Activated CD4-positive, alpha-beta T cell treated with anti-CD3 and anti-CD28 coated beads, Interleukin-2, amount 10 ng/mL, durations not matched to agents 24 days and 14 days (primary cell): ENCODE data around the gene CPED1. TPM values are rescaled to one million over a fixed set of nuclear protein-coding genes. Genes with fewer than 3 reads are reported as not detected.

Experiments used
- DNase-seq: peaks from one replicate; pipeline ENCODE4 v3.0.0; 2022
- H3K27ac Mint-ChIP-seq: one replicate; pipeline ENCODE4 v1.8.0; 2022; ENCODE audit warnings: mild to moderate bottlenecking, mixed read lengths
- H3K27me3 Mint-ChIP-seq: one replicate; pipeline ENCODE4 v1.8.0; 2022; ENCODE audit warnings: mixed read lengths
- H3K36me3 Mint-ChIP-seq: one replicate; pipeline ENCODE4 v1.8.0; 2022; ENCODE audit warnings: low read depth, mild to moderate bottlenecking, mixed read lengths
- H3K4me1 Mint-ChIP-seq: one replicate; pipeline ENCODE4 v1.8.0; 2021; ENCODE audit warnings: mixed read lengths
- H3K4me3 Mint-ChIP-seq: one replicate; pipeline ENCODE4 v1.8.0; 2022; ENCODE audit warnings: mild to moderate bottlenecking, moderate library complexity, mixed read lengths
- H3K9me3 Mint-ChIP-seq: one replicate; pipeline ENCODE4 v1.8.0; 2021; ENCODE audit warnings: mixed read lengths
- intact Hi-C: fragments of 100-400 bp; cut with micrococcal nuclease; formaldehyde crosslinking; loops from one replicate; pipeline ENCODE4 v1.15.1; 2023
- total RNA-seq: library from RNA; stranded (reverse); gene quantifications from 2 replicates; pipeline ENCODE4 v1.2.3, GENCODE V29; 2022

CPED1 gene
- total RNA-seq, 1 donor from 2014 or later: not detected

DNA sequence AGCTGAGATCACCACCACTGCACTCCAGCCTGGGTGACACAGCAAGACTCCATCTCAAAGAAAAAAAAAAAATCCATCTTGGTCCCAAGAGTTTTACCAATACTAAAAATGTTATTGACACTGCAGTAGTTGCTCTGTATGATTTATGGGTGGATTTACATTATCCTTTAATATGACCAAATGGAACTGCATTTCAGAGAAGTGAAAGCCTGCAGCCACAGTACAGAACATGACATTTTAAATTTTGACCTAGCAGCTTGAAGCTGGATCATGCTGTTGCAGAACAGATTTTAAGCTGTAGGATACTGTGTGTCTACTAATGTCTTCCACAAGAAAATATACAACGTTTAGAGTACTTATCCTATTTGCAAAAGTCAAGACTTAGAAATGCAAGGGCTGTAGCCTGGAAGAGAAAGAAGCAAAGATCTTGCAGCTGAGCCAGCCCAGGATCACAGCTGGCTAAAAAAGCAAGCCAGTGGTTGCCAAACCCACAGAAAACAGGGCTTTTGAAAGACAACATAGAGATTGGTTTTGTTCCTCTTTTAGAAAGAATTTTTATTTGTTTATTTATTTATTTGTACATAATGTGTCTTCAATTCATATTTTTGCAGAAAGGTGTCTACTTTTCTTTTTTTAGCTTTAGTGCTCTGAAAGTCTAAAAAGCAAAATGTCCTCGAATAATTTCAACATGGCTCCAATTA lies 285.1 kb downstream of the CPED1 start:
- Mint-ChIP-seq H3K4me1 (peaks cover 20% of the 10 kb centered on the region), H3K27me3 (peaks cover 20% of the 10 kb centered on the region), H3K4me3 (no peak overlapping the region), H3K36me3 (no peaks in the 10 kb centered on the region), H3K9me3 (peaks cover 4% of the 10 kb centered on the region), H3K27ac (no peak overlapping the region)
- DNase-seq: no peak
- intact Hi-C loops: no loop called here

GRCh38 chr7:121274467-121274866 lies 286.0 kb downstream of the CPED1 start:
- H3K9me3 Mint-ChIP-seq: peaks cover 4% of the 10 kb centered on the region
- intact Hi-C loops: no loop called here
- H3K4me3 Mint-ChIP-seq: no peak overlapping the region
- H3K36me3 Mint-ChIP-seq: no peaks in the 10 kb centered on the region
- peaks cover 19% of the 10 kb centered on the region for H3K27me3 Mint-ChIP-seq
- H3K27ac Mint-ChIP-seq: no peak overlapping the region
- peaks cover 25% of the 10 kb centered on the region for H3K4me1 Mint-ChIP-seq
- no peak for DNase-seq

- H3K4me3 Mint-ChIP-seq: no peak overlapping the region
- H3K27ac Mint-ChIP-seq: no peak overlapping the region
- intact Hi-C loops: loop anchor here (5.0 kb wide), 2 partner anchors 62 to 122 kb away; partner anchors contain the start of gene FAM3C
These were observed 286.7 kb downstream of the CPED1 start for GRCh38 chr7:121275204-121275603.

DNA sequence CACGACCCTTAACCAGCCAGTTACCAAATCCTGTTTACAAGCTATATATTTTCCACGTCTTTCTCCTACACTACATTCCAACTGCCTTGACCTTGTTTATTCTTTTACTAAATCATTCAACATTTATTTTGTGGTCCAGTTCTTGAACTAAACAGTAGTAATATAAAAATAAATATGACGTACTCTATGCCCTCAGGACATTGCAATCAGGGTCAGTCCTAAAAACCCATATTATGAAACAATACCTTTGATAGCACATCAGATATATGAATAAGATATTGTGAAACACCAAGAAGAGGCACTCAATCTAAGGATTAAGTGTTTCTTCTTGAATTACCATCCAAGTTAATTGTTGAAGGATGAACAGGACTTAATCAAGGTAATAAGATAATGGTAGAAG lies 287.8 kb downstream of the CPED1 start:
- peaks cover 1% of the 10 kb centered on the region for H3K9me3 Mint-ChIP-seq
- H3K27me3 Mint-ChIP-seq: peaks cover 19% of the 10 kb centered on the region
- peaks cover 25% of the 10 kb centered on the region for H3K4me1 Mint-ChIP-seq
- no peak for DNase-seq
- no peak overlapping the region for H3K4me3 Mint-ChIP-seq
- intact Hi-C loops: loop anchor here (5.0 kb wide), 2 partner anchors 61 to 121 kb away; partner anchors contain the start of gene FAM3C
- H3K36me3 Mint-ChIP-seq: no peaks in the 10 kb centered on the region
- no peak overlapping the region for H3K27ac Mint-ChIP-seq

More at GRCh38 chr7:121275204-121275603, 286.7 kb downstream of the CPED1 start:
- no peaks in the 10 kb centered on the region for H3K36me3 Mint-ChIP-seq
- peaks cover 19% of the 10 kb centered on the region for H3K27me3 Mint-ChIP-seq
- DNase-seq: no peak
- peaks cover 4% of the 10 kb centered on the region for H3K9me3 Mint-ChIP-seq
- peaks cover 28% of the 10 kb centered on the region for H3K4me1 Mint-ChIP-seq

DNA sequence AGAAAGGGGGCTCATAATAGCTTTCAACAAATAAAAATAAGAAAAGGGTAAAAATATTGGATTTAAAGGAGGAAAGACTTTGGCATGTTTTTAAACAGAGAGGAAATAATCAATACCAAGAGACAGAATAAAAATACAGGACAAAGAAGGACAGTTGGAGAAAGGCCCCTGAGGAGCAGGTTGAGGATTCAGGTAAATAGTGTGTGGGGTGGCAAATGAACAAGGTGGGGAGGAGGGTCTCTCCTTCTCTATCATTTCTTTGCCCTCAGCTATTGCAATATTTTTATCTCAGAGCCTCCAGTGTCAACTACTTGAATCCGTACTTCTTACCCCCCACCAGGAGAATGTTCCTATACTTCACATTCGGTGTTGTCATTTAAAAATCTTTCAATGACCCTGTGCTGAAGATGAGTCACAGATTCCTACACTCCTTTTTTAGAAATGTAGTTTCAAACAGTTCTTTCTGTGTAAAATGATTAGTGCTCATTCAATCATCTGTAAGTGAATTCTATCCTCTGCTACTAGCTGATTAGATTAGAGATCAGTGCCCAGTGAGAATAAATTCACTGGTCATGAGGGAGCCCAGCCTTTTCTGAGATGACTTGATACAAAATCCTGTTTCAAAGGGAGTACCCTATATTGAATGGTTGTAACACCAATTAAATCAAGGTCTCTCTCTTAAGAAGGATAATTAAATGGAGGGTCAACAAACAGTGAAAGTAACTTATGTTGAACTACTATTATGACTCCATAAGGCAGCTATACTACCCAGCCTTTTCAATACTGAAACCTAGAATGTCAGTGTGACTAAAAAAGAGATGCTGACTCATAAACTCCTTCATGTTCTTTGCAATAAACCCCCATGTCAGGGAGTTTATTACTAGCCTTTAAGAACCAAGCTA lies 289.9 kb downstream of the CPED1 start:
- Mint-ChIP-seq H3K9me3 (no peaks in the 10 kb centered on the region), H3K27ac (peak overlapping the region; percentile 70)

GRCh38 chr7:121279060-121279620 lies 290.6 kb downstream of the CPED1 start:
- peaks cover 5% of the 10 kb centered on the region for H3K9me3 Mint-ChIP-seq
- peak overlapping the region; percentile 24 for H3K4me3 Mint-ChIP-seq
- peaks cover 19% of the 10 kb centered on the region for H3K4me1 Mint-ChIP-seq
- H3K27me3 Mint-ChIP-seq: peaks cover 16% of the 10 kb centered on the region
- no peak for DNase-seq
- H3K27ac Mint-ChIP-seq: peak overlapping the region; percentile 43
- intact Hi-C loops: loop anchor here (1.0 to 5.0 kb wide), 6 partner anchors 8 to 328 kb away; partner anchors contain the start of genes FAM3C and ING3
- H3K36me3 Mint-ChIP-seq: no peaks in the 10 kb centered on the region

More for the DNA sequence above, 289.9 kb downstream of the CPED1 start:
- peaks cover 19% of the 10 kb centered on the region for H3K4me1 Mint-ChIP-seq
- H3K36me3 Mint-ChIP-seq: no peaks in the 10 kb centered on the region
- peaks cover 18% of the 10 kb centered on the region for H3K27me3 Mint-ChIP-seq
- intact Hi-C loops: loop anchor here (1.0 to 5.0 kb wide), 9 partner anchors 9 to 328 kb away; partner anchors contain the start of genes FAM3C and ING3
- DNase-seq: no peak
- H3K4me3 Mint-ChIP-seq: peak overlapping the region; percentile 29

DNA sequence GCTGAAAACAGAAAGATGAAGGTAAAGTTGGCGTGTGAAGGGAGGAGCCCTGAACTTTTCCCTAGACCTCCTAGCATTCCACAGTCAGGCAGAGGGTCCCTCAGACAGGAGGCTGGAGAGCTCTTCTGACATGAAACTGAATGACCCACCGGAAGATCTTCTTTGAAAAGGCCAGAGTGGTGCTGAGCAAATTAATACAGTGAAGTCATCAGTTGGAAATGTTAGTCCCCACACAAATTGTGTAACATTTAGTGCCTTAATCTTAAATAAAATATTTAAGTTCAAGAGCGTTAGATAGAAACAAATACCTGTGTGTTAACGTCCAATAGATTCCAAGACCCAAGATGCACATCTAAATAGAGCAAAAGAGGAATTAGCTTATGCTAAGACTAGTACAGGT lies 291.3 kb downstream of the CPED1 start:
- intact Hi-C loops: loop anchor here (1.0 to 5.0 kb wide), 6 partner anchors 7 to 329 kb away; partner anchors contain the start of genes FAM3C and ING3
- no peak overlapping the region for H3K4me3 Mint-ChIP-seq

DNA sequence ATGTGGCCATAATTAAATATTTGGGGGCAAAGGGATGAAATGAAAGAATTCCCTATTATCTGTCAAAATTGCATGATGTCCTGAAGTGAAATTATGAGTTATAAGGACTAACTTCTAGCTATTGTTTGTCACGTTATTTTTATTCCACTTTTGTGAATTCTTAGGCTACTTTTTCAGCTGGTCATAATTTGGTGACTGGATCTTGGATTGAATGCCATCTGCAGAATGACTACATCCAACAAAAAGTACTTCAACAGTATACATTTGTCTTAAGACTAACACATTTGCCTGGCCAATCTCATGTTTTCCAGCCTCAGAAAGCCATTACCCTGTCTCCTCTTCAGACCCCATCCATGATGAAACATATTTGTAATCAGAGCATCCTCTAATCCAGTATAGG lies 292.1 kb downstream of the CPED1 start:
- Mint-ChIP-seq H3K36me3 (no peaks in the 10 kb centered on the region), H3K27me3 (peaks cover 13% of the 10 kb centered on the region), H3K4me1 (peaks cover 19% of the 10 kb centered on the region), H3K27ac (no peak overlapping the region), H3K9me3 (peaks cover 12% of the 10 kb centered on the region), H3K4me3 (no peak overlapping the region)
- DNase-seq: no peak
- intact Hi-C loops: no loop called here

More for the DNA sequence above, 291.3 kb downstream of the CPED1 start:
- H3K27ac Mint-ChIP-seq: peak overlapping the region; percentile 43
- DNase-seq: no peak
- H3K36me3 Mint-ChIP-seq: no peaks in the 10 kb centered on the region
- H3K4me1 Mint-ChIP-seq: peaks cover 19% of the 10 kb centered on the region
- peaks cover 10% of the 10 kb centered on the region for H3K9me3 Mint-ChIP-seq
- H3K27me3 Mint-ChIP-seq: peaks cover 15% of the 10 kb centered on the region

GRCh38 chr7:121282129-121282528 lies 293.6 kb downstream of the CPED1 start:
- H3K4me1 Mint-ChIP-seq: peaks cover 19% of the 10 kb centered on the region
- H3K9me3 Mint-ChIP-seq: peaks cover 12% of the 10 kb centered on the region
- no peaks in the 10 kb centered on the region for H3K36me3 Mint-ChIP-seq

GRCh38 chr7:121285066-121285667 lies 296.7 kb downstream of the CPED1 start:
- intact Hi-C loops: no loop called here
- Mint-ChIP-seq H3K27me3 (no peaks in the 10 kb centered on the region), H3K36me3 (no peaks in the 10 kb centered on the region), H3K4me1 (peaks cover 1% of the 10 kb centered on the region), H3K27ac (no peak overlapping the region), H3K4me3 (no peak overlapping the region), H3K9me3 (peaks cover 18% of the 10 kb centered on the region)
- DNase-seq: no peak

More at GRCh38 chr7:121282129-121282528, 293.6 kb downstream of the CPED1 start:
- Mint-ChIP-seq H3K4me3 (no peak overlapping the region), H3K27me3 (peaks cover 5% of the 10 kb centered on the region), H3K27ac (no peak overlapping the region)
- DNase-seq: no peak
- intact Hi-C loops: no loop called here

GRCh38 chr7:121286186-121286585 lies 297.7 kb downstream of the CPED1 start:
- H3K27ac Mint-ChIP-seq: no peak overlapping the region
- H3K4me3 Mint-ChIP-seq: no peak overlapping the region
- peaks cover 18% of the 10 kb centered on the region for H3K9me3 Mint-ChIP-seq
- H3K27me3 Mint-ChIP-seq: no peaks in the 10 kb centered on the region
- DNase-seq: no peak
- intact Hi-C loops: no loop called here
- H3K4me1 Mint-ChIP-seq: peaks cover 1% of the 10 kb centered on the region
- no peaks in the 10 kb centered on the region for H3K36me3 Mint-ChIP-seq

DNA sequence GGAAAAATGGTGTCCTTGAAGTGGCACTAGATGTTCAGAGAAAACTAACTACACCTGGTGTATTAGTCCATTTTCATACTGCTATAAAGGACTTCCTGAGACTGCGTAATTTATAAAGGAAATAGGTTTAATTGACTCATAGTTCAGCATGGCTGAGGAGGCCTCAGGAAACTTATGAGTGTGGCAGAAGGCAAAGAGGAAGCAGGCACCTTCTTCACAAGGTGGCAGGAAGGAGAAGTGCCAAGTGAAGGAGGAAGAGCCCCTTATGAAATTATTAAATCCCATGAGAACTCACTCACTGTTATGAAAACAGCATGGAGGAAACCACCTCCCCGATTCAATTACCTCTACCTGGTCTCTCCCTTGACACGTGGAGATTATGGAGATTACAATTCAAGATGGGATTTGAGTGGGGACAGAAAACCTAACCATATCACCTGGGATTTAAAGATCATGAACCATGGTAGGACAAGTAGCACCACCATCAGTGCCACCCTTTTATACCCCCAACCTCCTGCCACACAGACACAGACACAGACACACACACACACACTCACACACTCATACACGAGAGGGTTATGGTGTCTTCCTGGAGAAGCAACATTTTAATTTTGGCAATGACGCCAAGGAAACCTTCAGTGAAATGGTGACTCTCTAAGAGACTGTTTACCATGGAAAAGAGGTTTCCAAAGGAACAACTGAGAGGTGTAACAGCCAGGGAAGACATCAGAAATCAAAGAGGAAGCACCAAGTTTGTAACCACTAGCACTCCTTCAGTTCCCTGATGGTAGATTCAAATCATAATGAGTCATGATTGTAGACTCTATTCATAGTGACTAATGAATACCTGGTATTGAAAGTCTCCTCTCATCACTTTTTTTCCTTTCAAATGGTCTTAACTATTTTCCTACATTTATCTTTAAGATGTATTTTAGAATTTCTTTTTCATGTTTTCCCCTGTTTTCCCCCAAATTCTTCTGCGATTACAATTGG lies 298.5 kb downstream of the CPED1 start:
- no peak for DNase-seq
- H3K4me1 Mint-ChIP-seq: peaks cover 1% of the 10 kb centered on the region
- no peak overlapping the region for H3K4me3 Mint-ChIP-seq
- peaks cover 18% of the 10 kb centered on the region for H3K9me3 Mint-ChIP-seq
- intact Hi-C loops: loop anchor here (1.0 kb wide), 1 partner anchor 8 kb away; no protein-coding TSS in a partner anchor
- no peaks in the 10 kb centered on the region for H3K27me3 Mint-ChIP-seq
- H3K27ac Mint-ChIP-seq: peak overlapping the region; percentile 17
- no peaks in the 10 kb centered on the region for H3K36me3 Mint-ChIP-seq
